BJ (cell line): ENCODE results near the gene AXIN1. TPM values are rescaled to one million over a fixed set of nuclear protein-coding genes. Genes with fewer than 3 reads are reported as not detected.
A peak's percentile ranks its signal among the peaks of the same experiment; 100 is the strongest.
"Not testable (repeated sequence)": the region's sequence is repeated elsewhere in the genome, so short reads cannot be mapped to it uniquely, and the experiment has no call there.

Experiments used
- CTCF ChIA-PET: fragments of 350-600 bp; formaldehyde crosslinking; extraction: SDS; loops from one replicate; lab custom pipeline; 2021; ENCODE audit warnings: antibody characterized with exemption, inconsistent platforms; lab: Yijun Ruan, JAX
- POLR2A ChIA-PET: fragments of 300-600 bp; sonication (Branson Sonifier 250); formaldehyde crosslinking; extraction: SDS; loops from one replicate; lab custom pipeline; 2021; ENCODE audit warnings: antibody characterized with exemption; lab: Charles Lee
- DNase-seq: peaks from one replicate; pipeline ENCODE4 v3.0.0-alpha.2; 2011; ENCODE audit warnings: low read depth
- H3K27me3 ChIP-seq: 2 replicates; pipeline ENCODE4 v1.6.0; 2011; ENCODE audit warnings: low read length; ENCODE audit not compliant: control insufficient read depth, insufficient read depth
- H3K36me3 ChIP-seq: 2 replicates; pipeline ENCODE4 v1.5.1; 2011; ENCODE audit warnings: low read length; ENCODE audit not compliant: control insufficient read depth, insufficient read depth
- H3K4me3 ChIP-seq: 2 replicates; pipeline ENCODE4 v1.5.1; 2011; ENCODE audit warnings: low read depth, mild to moderate bottlenecking, control low read depth, low read length
- polyA plus RNA-seq: library from polyadenylated mRNA; depleted of rRNA; stranded (reverse); fragments of >200 nt; gene quantifications from 2 replicates; pipeline ENCODE4 v1.2.3, GENCODE V29; 2011
- TF ChIP-seq, protein P1 (sequence below): IDR thresholded peaks from 2 replicates; pipeline ENCODE4 v1.5.1; 2011; ENCODE audit warnings: low read depth, mild to moderate bottlenecking, control low read depth, inconsistent platforms, low read length, moderate library complexity; ENCODE audit not compliant: insufficient read depth

Gene AXIN1
- polyA plus RNA-seq, 1 experiment = 4.3 TPM

DNA sequence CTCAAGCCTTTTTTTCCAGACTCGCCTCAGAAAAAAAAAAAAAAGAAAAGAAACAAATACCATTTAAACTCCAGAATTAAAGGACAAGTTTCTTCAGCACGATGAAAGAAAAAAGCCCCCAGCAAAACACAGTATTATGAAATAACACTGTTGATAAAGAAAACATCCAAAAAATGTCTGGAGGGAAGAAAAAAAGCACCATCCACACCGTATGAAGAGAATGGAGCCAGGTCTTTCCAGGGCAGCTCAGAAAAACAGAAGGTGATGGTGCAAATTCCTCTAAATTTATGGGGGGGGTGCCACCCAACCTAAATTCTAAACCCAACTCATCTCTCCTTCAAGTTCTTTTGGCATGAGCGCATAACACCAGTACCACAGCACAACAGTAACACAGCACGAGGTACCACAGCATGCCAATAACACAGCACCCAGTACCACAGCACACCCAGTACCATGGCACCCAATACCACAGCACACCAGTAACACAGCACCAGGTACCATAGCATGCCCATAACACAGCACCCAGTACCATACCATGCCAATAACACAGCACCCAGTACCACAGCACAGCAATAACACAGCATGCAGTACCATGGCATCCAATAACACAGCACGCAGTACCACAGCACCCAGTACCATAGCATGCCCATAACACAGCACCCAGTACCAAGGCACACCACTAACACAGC is 19.0 kb downstream of the AXIN1 start:
- no peak for DNase-seq
- H3K27me3 ChIP-seq = no peaks in the 10 kb centered on the region
- ChIA-PET CTCF (interaction anchor here (0.6 kb wide), 1 partner anchor 9 kb away, joined by 3 read pairs; no protein-coding TSS in a partner anchor), POLR2A (no interaction called here)
- TF ChIP-seq, protein P1, sequence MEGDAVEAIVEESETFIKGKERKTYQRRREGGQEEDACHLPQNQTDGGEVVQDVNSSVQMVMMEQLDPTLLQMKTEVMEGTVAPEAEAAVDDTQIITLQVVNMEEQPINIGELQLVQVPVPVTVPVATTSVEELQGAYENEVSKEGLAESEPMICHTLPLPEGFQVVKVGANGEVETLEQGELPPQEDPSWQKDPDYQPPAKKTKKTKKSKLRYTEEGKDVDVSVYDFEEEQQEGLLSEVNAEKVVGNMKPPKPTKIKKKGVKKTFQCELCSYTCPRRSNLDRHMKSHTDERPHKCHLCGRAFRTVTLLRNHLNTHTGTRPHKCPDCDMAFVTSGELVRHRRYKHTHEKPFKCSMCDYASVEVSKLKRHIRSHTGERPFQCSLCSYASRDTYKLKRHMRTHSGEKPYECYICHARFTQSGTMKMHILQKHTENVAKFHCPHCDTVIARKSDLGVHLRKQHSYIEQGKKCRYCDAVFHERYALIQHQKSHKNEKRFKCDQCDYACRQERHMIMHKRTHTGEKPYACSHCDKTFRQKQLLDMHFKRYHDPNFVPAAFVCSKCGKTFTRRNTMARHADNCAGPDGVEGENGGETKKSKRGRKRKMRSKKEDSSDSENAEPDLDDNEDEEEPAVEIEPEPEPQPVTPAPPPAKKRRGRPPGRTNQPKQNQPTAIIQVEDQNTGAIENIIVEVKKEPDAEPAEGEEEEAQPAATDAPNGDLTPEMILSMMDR = no peak
- H3K36me3 ChIP-seq = no peaks in the 10 kb centered on the region
- no peak overlapping the region for H3K4me3 ChIP-seq

DNA sequence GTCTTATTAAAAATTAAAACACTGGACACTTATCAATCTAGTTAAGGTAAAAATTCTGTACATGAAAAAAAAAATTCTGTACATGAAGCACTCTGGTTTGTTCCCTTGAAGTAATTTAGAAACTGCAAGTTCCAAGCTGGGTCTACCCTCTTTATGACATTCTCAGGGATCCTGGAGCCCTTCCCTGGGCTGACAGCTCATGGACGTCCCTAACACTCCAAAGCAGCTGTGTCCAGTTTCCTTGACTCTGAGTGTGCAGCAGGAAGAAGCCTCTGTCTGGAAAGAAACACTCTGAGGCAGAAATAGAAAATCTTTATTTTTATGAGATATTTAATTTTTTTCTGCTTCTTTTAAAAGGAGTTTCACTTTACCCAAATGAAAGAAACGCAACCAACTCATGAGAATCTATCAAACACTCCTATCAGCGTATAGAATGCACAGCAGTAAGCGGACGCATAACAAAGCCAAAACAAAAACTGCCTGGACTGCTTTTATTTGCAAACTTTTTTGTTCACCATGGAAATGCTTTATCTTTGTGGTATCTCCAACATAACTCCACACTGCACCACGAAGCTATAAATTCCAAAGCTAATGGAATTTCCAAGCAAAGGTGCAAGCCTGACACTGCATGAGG is 21.2 kb downstream of the AXIN1 start:
- CTCF ChIA-PET = interaction anchor here (0.7 to 1.2 kb wide), 2 partner anchors 112 to 224 kb away, joined by 3 read pairs; no protein-coding TSS in a partner anchor
- POLR2A ChIA-PET, H3K27me3 ChIP-seq, H3K4me3 ChIP-seq, H3K36me3 ChIP-seq: not testable (repeated sequence)
- DNase-seq = peak; percentile 52

DNA sequence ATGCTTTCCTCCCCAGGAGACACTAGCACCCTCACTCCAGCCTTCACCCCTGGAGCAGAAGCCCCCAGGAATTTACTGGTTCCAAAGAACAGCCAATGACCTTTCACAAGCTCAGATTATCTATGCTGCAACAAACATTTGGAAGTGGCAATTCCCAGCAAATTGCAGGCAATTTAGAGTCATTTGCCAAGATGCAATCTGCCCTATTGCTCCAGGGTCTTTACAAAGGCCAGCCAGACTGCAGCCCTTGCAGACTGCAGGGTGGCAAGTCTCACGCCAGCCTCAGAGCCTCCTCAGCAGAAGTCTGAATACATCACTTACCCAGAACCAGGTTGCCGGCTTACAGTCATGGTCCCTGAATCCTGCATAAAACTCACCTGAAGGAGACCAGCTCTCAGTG is 21.8 kb downstream of the AXIN1 start:
- ChIA-PET CTCF (interaction anchor here (0.7 to 1.2 kb wide), 2 partner anchors 111 to 224 kb away, joined by 3 read pairs; no protein-coding TSS in a partner anchor), POLR2A (no interaction called here)
- no peak for DNase-seq
- Histone ChIP-seq H3K27me3 (no peaks in the 10 kb centered on the region), H3K4me3 (no peak overlapping the region), H3K36me3 (no peaks in the 10 kb centered on the region)
- TF ChIP-seq, protein P1 = no peak

DNA sequence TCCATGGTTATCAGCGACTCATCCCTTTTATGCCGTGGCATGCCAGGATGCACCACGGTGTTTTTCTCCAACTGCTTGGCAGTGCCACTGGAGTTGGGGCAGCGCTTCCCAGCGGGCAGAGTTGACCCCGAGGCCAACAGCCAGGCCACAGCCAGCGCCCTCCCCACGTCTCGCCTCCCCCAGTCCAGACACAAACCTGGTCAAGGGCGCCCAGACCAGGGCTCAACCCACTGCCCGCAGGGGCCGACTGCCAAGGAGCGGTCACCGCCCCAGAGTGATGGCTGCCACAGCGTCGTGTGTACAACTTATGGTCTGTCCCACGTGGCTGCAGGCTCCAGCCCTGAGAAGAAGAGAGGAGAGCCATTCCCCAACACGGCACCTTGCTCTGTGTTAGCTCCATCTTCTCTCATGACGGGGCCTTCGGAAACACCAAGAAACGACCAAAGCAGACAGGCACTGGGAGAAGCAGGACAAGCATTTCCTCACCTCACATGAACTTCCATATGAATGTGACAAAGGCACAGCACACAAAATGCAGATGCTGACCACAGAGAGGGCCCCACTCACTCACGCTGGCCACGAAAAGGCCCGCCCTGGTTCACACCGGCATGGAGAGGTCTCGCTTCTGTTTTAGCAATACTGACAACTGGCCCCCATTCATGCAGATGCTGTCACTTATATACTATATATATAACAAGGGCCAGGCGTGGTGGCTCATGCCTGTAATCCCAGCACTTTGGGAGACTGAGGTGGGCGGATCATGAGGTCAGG is 27.0 kb downstream of the AXIN1 start:
- ChIA-PET CTCF (no interaction called here), POLR2A (no interaction called here)
- no peak for DNase-seq

DNA sequence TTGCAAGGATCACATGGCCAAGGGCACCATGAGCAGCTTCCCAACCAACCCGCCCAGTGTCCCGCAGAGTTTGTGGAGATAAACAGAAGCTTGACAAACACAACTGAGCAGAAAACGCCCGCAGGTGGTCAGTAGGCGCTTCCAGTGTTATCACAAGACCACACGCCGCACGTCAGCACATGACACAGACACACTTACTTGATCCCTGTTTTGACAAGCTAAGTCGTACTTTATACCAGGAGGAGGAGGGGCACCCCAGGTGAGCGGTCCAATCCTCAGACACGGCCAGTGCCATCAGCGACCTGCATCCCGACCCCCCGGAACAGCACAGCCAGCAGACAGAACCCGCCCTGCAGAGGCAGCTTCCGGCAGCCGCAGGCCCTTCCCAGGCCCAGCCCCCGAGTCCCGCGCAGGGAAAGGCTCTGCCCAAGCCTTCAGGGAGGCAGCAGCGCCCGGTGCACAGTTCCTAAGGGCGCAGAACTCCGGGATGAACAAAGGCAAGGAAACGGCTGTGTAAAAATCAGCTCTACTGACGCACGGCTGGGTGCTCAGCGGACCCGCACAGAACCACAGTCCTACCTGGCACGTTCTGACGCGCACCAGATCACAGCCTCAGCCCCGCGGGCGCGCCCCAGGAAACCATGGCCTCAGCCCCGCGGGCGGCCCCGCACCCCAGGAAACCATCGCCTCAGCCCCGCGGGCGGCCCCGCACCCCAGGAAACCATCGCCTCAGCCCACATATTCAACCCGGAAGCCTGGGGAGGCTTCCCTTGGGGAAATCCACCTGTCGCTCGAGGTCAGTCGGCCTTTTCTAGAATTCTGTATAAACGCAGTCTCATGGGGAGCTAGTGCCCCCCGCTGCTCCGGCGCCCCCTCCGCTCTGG is 27.8 kb downstream of the AXIN1 start:
- ChIA-PET POLR2A (no interaction called here), CTCF (interaction anchor here (0.5 kb wide), 1 partner anchor 25 kb away, joined by 3 read pairs; no protein-coding TSS in a partner anchor)
- no peak for DNase-seq
- no peak overlapping the region for H3K4me3 ChIP-seq
- H3K36me3 ChIP-seq = peaks cover 1% of the 10 kb centered on the region; the same call in 1 of the 2 replicates
- TF ChIP-seq, protein P1 = no peak
- H3K27me3 ChIP-seq = no peaks in the 10 kb centered on the region

More for the DNA sequence above, 27.0 kb downstream of the AXIN1 start:
- no peak overlapping the region for H3K4me3 ChIP-seq
- no peaks in the 10 kb centered on the region for H3K27me3 ChIP-seq
- peaks cover 1% of the 10 kb centered on the region; the same call in 1 of the 2 replicates for H3K36me3 ChIP-seq
- TF ChIP-seq, protein P1 = no peak
